DND-41 (cell line): ENCODE measurements around the gene GABBR2.

Experiments
- ATAC-seq: fragments of 200-7000 bp; cut with Tn5 transposase; 3 replicates; pipeline ENCODE4 v1.9.1; 2021; ENCODE audit warnings: low read depth; ENCODE audit not compliant: insufficient read depth
- DNase-seq: peaks from one replicate; pipeline ENCODE4 v3.0.0-alpha.2; 2020
- H2AFZ ChIP-seq: 2 replicates; pipeline ENCODE4 v1.6.0; 2012; ENCODE audit warnings: low read depth, low read length
- H3K27ac ChIP-seq: 2 replicates; pipeline ENCODE4 v1.5.1; 2012; ENCODE audit warnings: low read length, inconsistent platforms
- H3K27me3 ChIP-seq: fragments of 200-600 bp; sonication (generic); 2 replicates; pipeline ENCODE4 v1.6.0; 2012; ENCODE audit warnings: low read length, mild to moderate bottlenecking, inconsistent platforms; ENCODE audit not compliant: insufficient read depth, poor library complexity
- H3K36me3 ChIP-seq: 2 replicates; pipeline ENCODE4 v1.5.1; 2012; ENCODE audit warnings: low read length, inconsistent platforms; ENCODE audit not compliant: insufficient read depth
- H3K4me1 ChIP-seq: 2 replicates; pipeline ENCODE4 v1.5.1; 2012; ENCODE audit warnings: mild to moderate bottlenecking, low read length; ENCODE audit not compliant: insufficient read depth
- H3K4me2 ChIP-seq: 2 replicates; pipeline ENCODE4 v1.6.0; 2012; ENCODE audit warnings: mild to moderate bottlenecking, moderate library complexity, low read length, inconsistent platforms; ENCODE audit not compliant: insufficient read depth
- H3K4me3 ChIP-seq, 2 experiments: fragments of 200-600 bp in 1 of 2; shearing (Covaris generic) in 1 of 2; 2 replicates each; pipeline ENCODE4 v1.5.1; 2012 to 2016; ENCODE audit warnings: inconsistent platforms in 2 of 2, low read length in 2 of 2, mild to moderate bottlenecking in 2 of 2, low read depth in 1 of 2, moderate library complexity in 1 of 2
- H3K79me2 ChIP-seq: 2 replicates; pipeline ENCODE4 v1.6.0; 2012; ENCODE audit warnings: low read length, inconsistent platforms; ENCODE audit not compliant: insufficient read depth
- H3K9ac ChIP-seq: 2 replicates; pipeline ENCODE4 v1.6.0; 2012; ENCODE audit warnings: low read depth, mild to moderate bottlenecking, inconsistent platforms, low read length, moderate library complexity
- H3K9me3 ChIP-seq: 2 replicates; pipeline ENCODE4 v1.5.1; 2012; ENCODE audit warnings: low read length, moderate library complexity, mild to moderate bottlenecking, inconsistent platforms; ENCODE audit not compliant: insufficient read depth, severe bottlenecking
- H4K20me1 ChIP-seq: 2 replicates; pipeline ENCODE4 v1.6.0; 2012; ENCODE audit warnings: low read length; ENCODE audit not compliant: insufficient read depth
- EZH2 ChIP-seq: IDR thresholded peaks from 3 replicates; pipeline ENCODE4 v1.6.1; 2012; ENCODE audit warnings: borderline replicate concordance, low read depth, mild to moderate bottlenecking, moderate library complexity, low read length, inconsistent platforms; ENCODE audit not compliant: severe bottlenecking
- TF ChIP-seq, protein P1 (sequence below): IDR thresholded peaks from 2 replicates; pipeline ENCODE4 v1.5.1; 2012; ENCODE audit warnings: borderline replicate concordance, low read length, moderate library complexity, mild to moderate bottlenecking; ENCODE audit not compliant: poor library complexity, severe bottlenecking; ENCODE audit errors: extremely low read depth

GABBR2 gene

DNA sequence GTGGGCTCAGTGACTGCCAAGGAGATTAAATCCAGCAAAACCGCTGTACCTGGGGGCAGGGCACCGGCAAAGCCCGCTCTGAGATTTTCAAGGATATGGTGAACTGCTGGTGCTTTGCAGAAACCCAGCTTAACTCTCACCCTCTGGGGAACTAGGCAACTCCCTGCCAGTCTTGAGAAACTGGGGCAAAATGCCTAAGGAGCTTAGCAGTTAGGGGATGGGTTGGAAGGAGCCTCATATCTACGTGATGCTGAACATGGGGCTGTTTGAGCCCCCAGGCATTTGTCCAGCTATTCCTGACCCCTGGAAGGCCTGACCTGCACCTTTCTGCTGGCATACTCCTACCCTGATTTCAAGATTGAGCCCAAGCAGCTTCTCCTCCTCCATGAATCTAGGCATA is 344.6 kb downstream of the GABBR2 start:
- TF ChIP-seq, protein P1, sequence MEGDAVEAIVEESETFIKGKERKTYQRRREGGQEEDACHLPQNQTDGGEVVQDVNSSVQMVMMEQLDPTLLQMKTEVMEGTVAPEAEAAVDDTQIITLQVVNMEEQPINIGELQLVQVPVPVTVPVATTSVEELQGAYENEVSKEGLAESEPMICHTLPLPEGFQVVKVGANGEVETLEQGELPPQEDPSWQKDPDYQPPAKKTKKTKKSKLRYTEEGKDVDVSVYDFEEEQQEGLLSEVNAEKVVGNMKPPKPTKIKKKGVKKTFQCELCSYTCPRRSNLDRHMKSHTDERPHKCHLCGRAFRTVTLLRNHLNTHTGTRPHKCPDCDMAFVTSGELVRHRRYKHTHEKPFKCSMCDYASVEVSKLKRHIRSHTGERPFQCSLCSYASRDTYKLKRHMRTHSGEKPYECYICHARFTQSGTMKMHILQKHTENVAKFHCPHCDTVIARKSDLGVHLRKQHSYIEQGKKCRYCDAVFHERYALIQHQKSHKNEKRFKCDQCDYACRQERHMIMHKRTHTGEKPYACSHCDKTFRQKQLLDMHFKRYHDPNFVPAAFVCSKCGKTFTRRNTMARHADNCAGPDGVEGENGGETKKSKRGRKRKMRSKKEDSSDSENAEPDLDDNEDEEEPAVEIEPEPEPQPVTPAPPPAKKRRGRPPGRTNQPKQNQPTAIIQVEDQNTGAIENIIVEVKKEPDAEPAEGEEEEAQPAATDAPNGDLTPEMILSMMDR = no peak
- TF ChIP-seq EZH2 = no peak
- Histone ChIP-seq H3K27me3 (peaks cover 10% of the 10 kb centered on the region), H3K36me3 (no peaks in the 10 kb centered on the region), H4K20me1 (no peaks in the 10 kb centered on the region), H3K4me1 (no peaks in the 10 kb centered on the region), H3K9me3 (peaks cover 9% of the 10 kb centered on the region), H2AFZ (no peak overlapping the region), H3K4me3 (no peak overlapping the region), H3K4me2 (no peak overlapping the region), H3K9ac (no peak overlapping the region), H3K79me2 (no peaks in the 10 kb centered on the region), H3K27ac (no peak overlapping the region)
- no peak for ATAC-seq
- no peak for DNase-seq

DNA sequence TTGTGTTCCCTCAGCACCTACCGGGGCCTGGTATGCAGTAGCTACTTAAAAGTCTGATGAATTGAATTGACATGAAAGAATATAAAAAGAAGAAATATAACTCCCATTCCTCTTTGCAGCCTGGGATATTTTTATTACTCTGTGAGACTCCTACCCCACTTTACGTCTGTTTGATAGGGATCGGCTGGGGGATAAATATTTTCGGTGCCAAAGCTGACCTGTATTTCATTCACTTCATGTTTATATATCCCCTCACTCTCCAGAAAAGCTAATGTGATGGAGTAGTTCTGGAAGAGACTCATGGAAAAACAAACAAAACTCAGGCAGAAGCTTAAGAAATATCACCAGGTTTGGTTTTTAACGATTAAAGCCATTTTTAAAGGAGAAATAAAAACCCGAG is 345.1 kb downstream of the GABBR2 start:
- ATAC-seq (no peak), DNase-seq (no peak)
- TF ChIP-seq, protein P1 = no peak
- no peak for TF ChIP-seq EZH2
- Histone ChIP-seq H3K36me3 (no peaks in the 10 kb centered on the region), H3K4me1 (no peaks in the 10 kb centered on the region), H3K9me3 (peaks cover 9% of the 10 kb centered on the region), H4K20me1 (no peaks in the 10 kb centered on the region), H3K27me3 (peaks cover 10% of the 10 kb centered on the region), H3K4me2 (no peak overlapping the region), H3K79me2 (no peaks in the 10 kb centered on the region), H3K27ac (no peak overlapping the region), H3K9ac (no peak overlapping the region), H3K4me3 (no peak overlapping the region), H2AFZ (no peak overlapping the region)

- Histone ChIP-seq H3K4me2 (no peak overlapping the region), H3K9ac (no peak overlapping the region), H3K4me3 (no peak overlapping the region), H3K9me3 (peaks cover 9% of the 10 kb centered on the region), H3K27ac (no peak overlapping the region), H3K27me3 (peaks cover 8% of the 10 kb centered on the region), H2AFZ (no peak overlapping the region), H3K36me3 (no peaks in the 10 kb centered on the region), H3K4me1 (no peaks in the 10 kb centered on the region), H4K20me1 (no peaks in the 10 kb centered on the region), H3K79me2 (no peaks in the 10 kb centered on the region)
- ATAC-seq (no peak), DNase-seq (no peak)
- TF ChIP-seq, protein P1 = no peak
- TF ChIP-seq EZH2 = no peak
These were observed 346.0 kb downstream of the GABBR2 start for GRCh38 chr9:98362624-98363252.
